ENCODE data around the gene SRI. TPM values are rescaled to one million over a fixed set of nuclear protein-coding genes. Genes with fewer than 3 reads are reported as not detected.

Gene SRI
- polyA plus RNA-seq, 1 donor, result 140 TPM

- DNase-seq, result no peak
These were observed 9.6 kb upstream of the SRI start for GRCh38 chr7:88229302-88229995.

- DNase-seq, result peak; percentile 25
These were observed 7.2 kb upstream of the SRI start for GRCh38 chr7:88226886-88227516.

GRCh38 chr7:88226201-88226600 lies 6.4 kb upstream of the SRI start:
- DNase-seq, result no peak

- no peak for DNase-seq
These were observed 4.9 kb upstream of the SRI start for GRCh38 chr7:88224601-88225275.

GRCh38 chr7:88223265-88223664 lies 3.4 kb upstream of the SRI start:
- DNase-seq, result no peak

- DNase-seq, result peak; percentile 66
These were observed 817 bp downstream of the SRI start for GRCh38 chr7:88218836-88219605.

- DNase-seq, result no peak
These were observed 1.5 kb downstream of the SRI start for GRCh38 chr7:88218429-88218745.

GRCh38 chr7:88217675-88218428 lies 2.0 kb downstream of the SRI start:
- no peak for DNase-seq

- DNase-seq, result no peak
These were observed 3.6 kb downstream of the SRI start for GRCh38 chr7:88216276-88216675.

GRCh38 chr7:88215295-88215694 lies 4.5 kb downstream of the SRI start:
- DNase-seq, result no peak

- DNase-seq, result no peak
These were observed 5.4 kb downstream of the SRI start for GRCh38 chr7:88214456-88214855.

GRCh38 chr7:88212918-88213317 lies 6.9 kb downstream of the SRI start:
- no peak for DNase-seq

GRCh38 chr7:88208521-88208920 lies 11.3 kb downstream of the SRI start:
- DNase-seq, result no peak

GRCh38 chr7:88206254-88206653 lies 13.6 kb downstream of the SRI start:
- DNase-seq, result no peak

- DNase-seq, result no peak
These were observed 14.7 kb downstream of the SRI start for GRCh38 chr7:88205179-88205578.

- DNase-seq, result no peak
These were observed 15.2 kb downstream of the SRI start for GRCh38 chr7:88204525-88205110.

- DNase-seq, result no peak
These were observed 16.4 kb downstream of the SRI start for GRCh38 chr7:88203401-88203800.

- no peak for DNase-seq
These were observed 17.0 kb downstream of the SRI start for GRCh38 chr7:88202799-88203198.

- DNase-seq, result no peak
These were observed 17.6 kb downstream of the SRI start for GRCh38 chr7:88202278-88202677.

- DNase-seq, result no peak
These were observed 18.5 kb downstream of the SRI start for GRCh38 chr7:88201305-88201704.

GRCh38 chr7:88200789-88201188 lies 19.0 kb downstream of the SRI start:
- no peak for DNase-seq

GRCh38 chr7:88200261-88200660 lies 19.6 kb downstream of the SRI start:
- DNase-seq, result no peak
